Measurements from ENCODE around the gene PLA2G6.

The PLA2G6 gene

DNA sequence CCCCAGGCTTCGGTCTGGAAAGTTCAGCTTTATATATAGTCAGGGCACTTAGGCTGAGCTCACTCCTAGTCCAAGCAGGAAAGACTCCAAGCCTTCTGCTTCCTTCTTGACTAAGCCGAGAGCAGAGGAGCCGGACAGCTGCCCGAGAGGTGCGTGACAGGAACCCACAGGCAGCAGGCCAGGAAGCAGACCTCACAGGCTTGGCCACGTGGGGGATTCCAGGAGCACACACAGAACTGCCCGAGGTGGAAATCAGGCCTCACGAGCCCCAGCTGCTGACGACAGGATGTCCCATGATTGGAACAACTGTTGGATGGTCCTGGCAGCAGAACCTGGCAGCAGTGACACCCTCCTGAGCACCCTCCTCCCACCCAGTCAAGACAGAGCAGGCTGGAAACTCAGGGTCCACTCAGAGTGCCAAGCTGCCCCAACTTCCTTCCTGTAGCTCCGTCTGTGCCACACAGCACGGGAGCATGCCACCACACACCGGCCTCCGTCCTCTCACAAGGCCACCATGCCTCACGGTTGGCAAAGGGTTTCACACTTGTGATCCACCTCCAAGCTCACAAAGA lies 5.4 kb downstream of the PLA2G6 start:
- Histone ChIP-seq H3K27ac (peak overlapping the region; percentile 16 to 35), H3K9me3 (no peaks in the 10 kb centered on the region), H3K4me1 (peaks cover 0 to 49% (median 20%) of the 10 kb centered on the region in 4 donors), H3K4me3 (no peak overlapping the region), H3K36me3 (no peaks in the 10 kb centered on the region), H3K27me3 (no peaks in the 10 kb centered on the region)
- intact Hi-C loops (cut with DNase I; ENCODE audit: low total_unique reads): no loop called here
- DNase-seq: peak; percentile 79 to 86
- TF ChIP-seq CTCF (IDR thresholded peaks at IDR 0.05): no peak

GRCh38 chr22:38175206-38176118 lies 6.2 kb downstream of the PLA2G6 start:
- no peak overlapping the region for H3K4me3 ChIP-seq
- intact Hi-C loops (cut with DNase I; ENCODE audit: low total_unique reads): no loop called here
- no peak for TF ChIP-seq CTCF (IDR thresholded peaks at IDR 0.05)
- DNase-seq: peak in 1 of 2 donors; percentile 48
- no peaks in the 10 kb centered on the region for H3K36me3 ChIP-seq
- no peaks in the 10 kb centered on the region for H3K9me3 ChIP-seq
- H3K27me3 ChIP-seq: no peaks in the 10 kb centered on the region
- peaks cover 0 to 41% (median 14%) of the 10 kb centered on the region in 4 donors for H3K4me1 ChIP-seq
- peak overlapping the region in 1 of 2 donors; percentile 16 for H3K27ac ChIP-seq

- intact Hi-C loops (cut with DNase I; ENCODE audit: low total_unique reads): no loop called here
- H3K9me3 ChIP-seq: no peaks in the 10 kb centered on the region
- H3K36me3 ChIP-seq: no peaks in the 10 kb centered on the region
- peaks cover 0 to 34% (median 10%) of the 10 kb centered on the region in 4 donors for H3K4me1 ChIP-seq
- H3K4me3 ChIP-seq: no peak overlapping the region
- no peak for TF ChIP-seq CTCF (IDR thresholded peaks at IDR 0.05)
- H3K27ac ChIP-seq: no peak overlapping the region
- no peaks in the 10 kb centered on the region for H3K27me3 ChIP-seq
- peak in 1 of 2 donors; percentile 58 for DNase-seq
Observed at GRCh38 chr22:38174626-38175025, 7.0 kb downstream of the PLA2G6 start.

- intact Hi-C loops (cut with DNase I; ENCODE audit: low total_unique reads): no loop called here
- Histone ChIP-seq H3K27ac (no peak overlapping the region), H3K27me3 (no peaks in the 10 kb centered on the region), H3K36me3 (no peaks in the 10 kb centered on the region), H3K9me3 (no peaks in the 10 kb centered on the region), H3K4me3 (no peak overlapping the region), H3K4me1 (peaks cover 0 to 38% (median 9%) of the 10 kb centered on the region in 4 donors)
- DNase-seq: peak in 1 of 2 donors; percentile 27
- no peak for TF ChIP-seq CTCF (IDR thresholded peaks at IDR 0.05)
Observed at GRCh38 chr22:38173641-38173906, 8.1 kb downstream of the PLA2G6 start.

DNA sequence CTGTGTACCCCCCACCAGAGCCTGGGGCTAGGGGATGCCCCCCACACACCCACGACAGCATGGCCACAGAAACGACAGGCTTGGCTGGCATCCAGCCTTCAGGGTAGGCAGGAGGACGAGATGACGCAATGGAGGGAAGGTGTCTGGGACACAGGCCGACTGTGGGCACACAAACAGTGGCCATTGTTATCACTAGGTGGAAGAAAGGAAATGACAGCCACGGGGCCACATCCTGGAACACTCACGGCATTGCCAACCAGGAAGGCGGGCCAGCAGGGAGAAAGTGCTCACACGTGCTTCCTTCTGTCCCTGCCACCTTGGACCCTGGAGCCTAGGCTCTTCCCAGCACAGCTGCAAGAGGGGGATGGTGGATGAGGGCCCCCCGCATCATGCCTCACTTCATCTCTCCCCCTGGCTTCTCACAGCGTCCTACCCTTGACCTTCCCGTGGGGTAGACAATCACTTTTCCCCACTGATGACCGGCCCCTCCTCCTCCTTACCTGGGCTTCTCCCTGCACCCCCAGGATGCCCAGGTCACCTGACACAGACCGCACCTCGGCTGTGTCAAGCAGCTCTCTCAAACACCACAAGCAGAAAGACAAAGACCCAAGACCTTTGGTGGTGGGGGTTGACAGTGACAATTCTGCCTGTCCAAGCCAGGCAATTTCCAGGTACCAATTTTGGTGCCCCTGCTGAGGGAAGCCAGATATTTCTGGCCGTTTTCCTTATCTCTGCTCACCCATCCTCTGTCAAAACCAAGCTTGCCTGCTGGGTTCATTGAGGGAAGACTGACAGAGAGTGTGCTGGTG lies 8.6 kb downstream of the PLA2G6 start:
- TF ChIP-seq CTCF (IDR thresholded peaks at IDR 0.05): no peak
- H3K4me3 ChIP-seq: no peak overlapping the region
- peak; percentile 66 to 70 for DNase-seq
- no peaks in the 10 kb centered on the region for H3K9me3 ChIP-seq
- H3K27me3 ChIP-seq: no peaks in the 10 kb centered on the region
- intact Hi-C loops (cut with DNase I; ENCODE audit: low total_unique reads): no loop called here
- H3K36me3 ChIP-seq: no peaks in the 10 kb centered on the region
- no peak overlapping the region for H3K27ac ChIP-seq
- peaks cover 0 to 41% (median 7%) of the 10 kb centered on the region in 4 donors for H3K4me1 ChIP-seq
